Left ventricle myocardium superior (tissue), 1 donor: ENCODE data around the gene SLC4A9. TPM values are rescaled to one million over a fixed set of nuclear protein-coding genes. Genes with fewer than 3 reads are reported as not detected.

Experiments
- ATAC-seq: fragments of 200-7000 bp; cut with Tn5 transposase; one replicate; pipeline ENCODE4 v1.9.1; 2020; ENCODE audit warnings: mild to moderate bottlenecking, moderate library complexity
- DNase-seq: peaks from one replicate; pipeline ENCODE4 v3.0.0-alpha.2; 2020
- intact Hi-C: fragments of 100-400 bp; cut with micrococcal nuclease; formaldehyde crosslinking; loops from one replicate; pipeline ENCODE4 v1.11.0; 2022
- total RNA-seq: library from RNA; stranded (reverse); fragmentation: NEBNext Ultra II Directional; extraction: Animal tissue kit (Norgen Biotek cat#: 25700); gene quantifications from one replicate; pipeline ENCODE4 v1.2.1, GENCODE V29; 2021
- donor health status: DM: no; HTN: yes; CAD: no; lungs with severe emphysema.

SLC4A9 gene
- total RNA-seq, 1 donor from 2014 or later = not detected

- no peak for ATAC-seq
- intact Hi-C loops = no loop called here
- DNase-seq = no peak
Observed at GRCh38 chr5:140381972-140382371, 22.0 kb downstream of the SLC4A9 start.

- DNase-seq (no peak), ATAC-seq (no peak)
- intact Hi-C loops = no loop called here
Observed at GRCh38 chr5:140382866-140383265, 22.9 kb downstream of the SLC4A9 start.

GRCh38 chr5:140383300-140383699 lies 23.3 kb downstream of the SLC4A9 start:
- ATAC-seq (no peak), DNase-seq (no peak)
- intact Hi-C loops = no loop called here

GRCh38 chr5:140388052-140388451 lies 28.1 kb downstream of the SLC4A9 start:
- DNase-seq (no peak), ATAC-seq (no peak)
- intact Hi-C loops = no loop called here

- DNase-seq = no peak
- no peak for ATAC-seq
- intact Hi-C loops = no loop called here
Observed at GRCh38 chr5:140391312-140391711, 31.3 kb downstream of the SLC4A9 start.

GRCh38 chr5:140391732-140392131 lies 31.7 kb downstream of the SLC4A9 start:
- DNase-seq (no peak), ATAC-seq (no peak)
- intact Hi-C loops = no loop called here

- intact Hi-C loops = no loop called here
- ATAC-seq (no peak), DNase-seq (no peak)
Observed at GRCh38 chr5:140393738-140394137, 33.7 kb downstream of the SLC4A9 start.

- no peak for DNase-seq
- intact Hi-C loops = no loop called here
- ATAC-seq = no peak
Observed at GRCh38 chr5:140398379-140398811, 38.4 kb downstream of the SLC4A9 start.

- no peak for ATAC-seq
- no peak for DNase-seq
- intact Hi-C loops = no loop called here
Observed at GRCh38 chr5:140399979-140400729, 40.2 kb downstream of the SLC4A9 start.

GRCh38 chr5:140400730-140401361 lies 40.9 kb downstream of the SLC4A9 start:
- ATAC-seq (peak; percentile 86), DNase-seq (peak; percentile 92)
- intact Hi-C loops = no loop called here

- ATAC-seq = peak; percentile 93
- intact Hi-C loops = no loop called here
- peak; percentile 99 for DNase-seq
Observed at GRCh38 chr5:140401362-140402257, 41.6 kb downstream of the SLC4A9 start, which contains the start of gene ANKHD1. ANKHD1 (plus strand) TSS chr5:140401833; CDS start chr5:140401968, 135 bp downstream.

GRCh38 chr5:140402258-140403074 lies 42.5 kb downstream of the SLC4A9 start:
- intact Hi-C loops = no loop called here
- ATAC-seq (no peak), DNase-seq (peak; percentile 55)

GRCh38 chr5:140403613-140404012 lies 43.6 kb downstream of the SLC4A9 start:
- no peak for DNase-seq
- intact Hi-C loops = no loop called here
- ATAC-seq = no peak

GRCh38 chr5:140408750-140409241 lies 48.8 kb downstream of the SLC4A9 start:
- intact Hi-C loops = no loop called here
- peak; percentile 70 for ATAC-seq
- no peak for DNase-seq

- ATAC-seq = no peak
- no peak for DNase-seq
- intact Hi-C loops = no loop called here
Observed at GRCh38 chr5:140413230-140413629, 53.2 kb downstream of the SLC4A9 start.

- ATAC-seq = no peak
- DNase-seq = no peak
- intact Hi-C loops = no loop called here
Observed at GRCh38 chr5:140417235-140417634, 57.2 kb downstream of the SLC4A9 start.

GRCh38 chr5:140418862-140419520 lies 59.0 kb downstream of the SLC4A9 start:
- DNase-seq = no peak
- intact Hi-C loops = no loop called here
- ATAC-seq = no peak

- DNase-seq = no peak
- no peak for ATAC-seq
- intact Hi-C loops = no loop called here
Observed at GRCh38 chr5:140420226-140420570, 60.2 kb downstream of the SLC4A9 start.
